Choroid plexus epithelial cell (primary cell): ENCODE measurements around the gene DPYD.

Experiments
- DNase-seq: peaks from one replicate; pipeline ENCODE4 v3.0.0-alpha.2; 2010; ENCODE audit warnings: low read depth
- H3K4me3 ChIP-seq: 2 replicates; pipeline ENCODE4 v1.5.1; 2011; ENCODE audit warnings: low read depth, mild to moderate bottlenecking, control low read depth, low read length, moderate library complexity
- TF ChIP-seq, protein P1 (sequence below): conservative IDR thresholded peaks from 2 replicates; pipeline ENCODE4 v1.5.1; 2011; ENCODE audit warnings: low read depth, mild to moderate bottlenecking, control low read depth, inconsistent platforms, low read length, moderate library complexity

The DPYD gene

DNA sequence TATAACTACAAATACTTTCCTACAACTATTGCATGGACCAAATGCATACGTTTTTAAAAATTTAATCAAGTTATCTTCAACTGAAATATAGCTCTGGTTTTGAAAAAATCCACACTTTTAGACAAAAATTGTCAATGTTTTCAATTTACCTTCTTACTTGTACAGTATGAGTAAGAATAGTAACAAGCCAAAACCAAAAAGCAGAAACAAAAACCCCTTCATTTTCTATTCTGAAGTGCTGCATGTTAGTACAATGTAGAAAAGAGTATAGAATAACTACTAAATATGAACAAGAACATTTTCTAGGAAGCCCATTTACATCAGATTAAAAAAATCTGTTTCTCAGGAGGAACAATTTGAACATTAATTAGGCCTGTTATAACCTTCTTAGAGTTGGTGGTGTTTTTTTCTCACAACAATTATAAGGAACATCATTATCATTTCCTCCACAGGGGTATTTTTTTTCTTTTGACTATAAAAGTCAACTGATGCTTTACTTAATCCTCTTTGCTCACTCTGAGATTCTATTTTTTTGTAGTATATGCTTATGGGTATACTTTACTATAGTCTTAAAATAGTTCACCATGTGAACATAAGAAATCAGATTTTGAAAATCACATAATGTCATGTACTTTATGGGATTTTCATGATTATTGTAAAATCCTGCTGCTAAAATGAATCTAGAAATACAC lies 723.9 kb downstream of the DPYD start:
- DNase-seq = no peak
- TF ChIP-seq, protein P1, sequence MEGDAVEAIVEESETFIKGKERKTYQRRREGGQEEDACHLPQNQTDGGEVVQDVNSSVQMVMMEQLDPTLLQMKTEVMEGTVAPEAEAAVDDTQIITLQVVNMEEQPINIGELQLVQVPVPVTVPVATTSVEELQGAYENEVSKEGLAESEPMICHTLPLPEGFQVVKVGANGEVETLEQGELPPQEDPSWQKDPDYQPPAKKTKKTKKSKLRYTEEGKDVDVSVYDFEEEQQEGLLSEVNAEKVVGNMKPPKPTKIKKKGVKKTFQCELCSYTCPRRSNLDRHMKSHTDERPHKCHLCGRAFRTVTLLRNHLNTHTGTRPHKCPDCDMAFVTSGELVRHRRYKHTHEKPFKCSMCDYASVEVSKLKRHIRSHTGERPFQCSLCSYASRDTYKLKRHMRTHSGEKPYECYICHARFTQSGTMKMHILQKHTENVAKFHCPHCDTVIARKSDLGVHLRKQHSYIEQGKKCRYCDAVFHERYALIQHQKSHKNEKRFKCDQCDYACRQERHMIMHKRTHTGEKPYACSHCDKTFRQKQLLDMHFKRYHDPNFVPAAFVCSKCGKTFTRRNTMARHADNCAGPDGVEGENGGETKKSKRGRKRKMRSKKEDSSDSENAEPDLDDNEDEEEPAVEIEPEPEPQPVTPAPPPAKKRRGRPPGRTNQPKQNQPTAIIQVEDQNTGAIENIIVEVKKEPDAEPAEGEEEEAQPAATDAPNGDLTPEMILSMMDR = no peak
- H3K4me3 ChIP-seq = no peak overlapping the region

DNA sequence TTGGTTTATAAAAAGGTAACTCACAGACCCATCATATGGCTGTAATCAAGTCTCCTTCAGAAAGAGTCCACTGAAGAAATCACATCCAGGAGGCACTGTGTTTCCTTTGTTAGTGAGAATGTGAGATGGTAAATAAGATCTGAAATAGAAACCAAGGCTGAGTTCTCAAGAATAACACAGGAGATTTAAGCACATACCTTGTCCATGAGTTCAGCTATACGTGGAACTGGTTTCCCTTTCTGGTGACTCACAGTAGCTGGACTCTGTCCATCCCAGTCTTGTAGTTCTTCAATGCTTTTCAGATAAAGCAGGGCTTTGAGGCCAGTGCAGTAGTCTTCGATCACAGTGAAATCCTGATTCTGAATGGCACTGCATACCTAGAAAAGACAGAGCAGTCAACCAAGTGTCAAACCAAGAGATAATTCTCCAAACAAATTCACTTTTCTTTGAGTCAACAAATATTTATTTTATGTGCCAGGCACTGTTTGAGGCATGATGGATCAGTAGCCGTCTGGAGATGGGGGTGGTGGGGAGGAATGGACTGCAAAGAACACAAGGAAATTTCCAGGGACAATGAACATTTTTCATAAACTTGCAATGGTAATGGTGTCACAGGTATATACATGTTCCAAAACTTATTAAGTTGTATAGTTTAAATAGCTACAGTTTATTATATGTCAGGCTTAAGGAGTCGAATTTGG lies 727.8 kb downstream of the DPYD start:
- no peak overlapping the region for H3K4me3 ChIP-seq
- DNase-seq = peak; percentile 98
- TF ChIP-seq, protein P1 = peak; percentile 46

DNA sequence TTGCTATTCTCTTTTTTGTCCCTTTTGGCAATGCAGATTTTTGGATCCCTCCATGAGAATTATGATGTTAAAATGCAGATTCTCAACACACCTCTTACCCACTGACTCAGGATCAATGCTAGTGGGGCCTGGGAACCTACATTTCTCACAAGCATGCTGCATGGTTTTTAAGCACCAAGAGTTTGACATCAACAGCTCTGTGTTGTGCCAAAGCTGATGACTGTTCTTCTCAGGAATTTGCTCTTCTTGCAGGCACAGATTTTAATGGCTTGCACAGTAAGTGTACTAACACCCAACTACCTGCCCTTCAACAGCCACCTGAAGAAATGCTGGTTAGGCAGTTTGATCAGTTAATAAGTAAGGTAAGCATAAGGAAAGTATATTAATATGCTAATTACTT lies 730.5 kb downstream of the DPYD start:
- peak; percentile 62 for DNase-seq
- H3K4me3 ChIP-seq = no peak overlapping the region
- TF ChIP-seq, protein P1 = no peak

DNA sequence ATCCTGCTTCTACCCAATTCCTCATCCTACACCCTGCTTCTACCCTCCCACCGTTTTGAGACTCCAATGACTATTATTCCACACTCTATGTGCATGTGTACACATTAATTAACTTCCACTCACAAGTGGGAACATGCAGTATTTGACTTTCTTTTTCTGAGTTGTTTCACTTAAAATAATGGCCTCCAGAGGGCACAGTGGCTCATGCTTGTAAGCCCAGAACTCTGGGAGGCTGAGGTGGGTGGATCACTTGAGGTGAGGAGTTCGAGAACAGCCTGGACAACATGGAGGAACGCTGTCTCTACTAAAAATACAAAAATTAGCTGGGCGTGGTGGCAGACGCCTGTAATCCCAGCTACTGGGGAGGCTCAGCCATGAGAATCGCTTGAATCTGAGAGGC lies 734.5 kb downstream of the DPYD start:
- DNase-seq = peak; percentile 33
- TF ChIP-seq, protein P1 = peak; percentile 45
- H3K4me3 ChIP-seq = no peak overlapping the region

DNA sequence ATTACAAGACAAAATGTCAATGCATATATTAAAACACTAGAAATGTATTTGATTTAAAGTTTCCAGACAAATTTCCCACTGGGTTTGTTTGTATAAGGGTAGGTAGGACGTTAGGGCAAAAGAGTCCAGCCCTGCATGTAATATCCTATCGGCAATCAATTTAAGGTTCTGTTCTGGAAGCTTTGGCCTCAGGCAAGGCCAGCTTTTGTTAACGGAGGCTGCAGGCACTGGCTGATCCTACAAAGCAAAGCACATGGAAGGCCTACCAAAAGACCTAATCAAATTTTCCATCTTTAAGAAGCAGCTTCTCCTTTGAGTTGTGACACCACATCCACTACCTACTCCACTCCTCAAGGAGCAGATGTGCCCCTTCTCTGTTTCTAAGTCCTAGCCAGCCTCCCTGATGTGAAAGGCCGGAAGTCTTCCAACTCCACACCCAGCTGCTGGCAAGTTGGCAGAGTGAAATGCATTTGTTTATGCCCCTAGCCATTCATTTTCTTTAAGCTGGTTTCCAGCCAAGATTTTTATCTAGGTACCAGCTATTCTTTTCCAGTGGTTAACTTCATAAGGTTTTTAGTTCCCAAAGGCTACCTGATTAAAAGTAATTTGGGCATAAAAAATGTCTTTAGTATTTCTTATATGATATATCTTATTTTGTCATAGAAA lies 746.7 kb downstream of the DPYD start:
- TF ChIP-seq, protein P1 = no peak
- no peak overlapping the region for H3K4me3 ChIP-seq
- DNase-seq = no peak

DNA sequence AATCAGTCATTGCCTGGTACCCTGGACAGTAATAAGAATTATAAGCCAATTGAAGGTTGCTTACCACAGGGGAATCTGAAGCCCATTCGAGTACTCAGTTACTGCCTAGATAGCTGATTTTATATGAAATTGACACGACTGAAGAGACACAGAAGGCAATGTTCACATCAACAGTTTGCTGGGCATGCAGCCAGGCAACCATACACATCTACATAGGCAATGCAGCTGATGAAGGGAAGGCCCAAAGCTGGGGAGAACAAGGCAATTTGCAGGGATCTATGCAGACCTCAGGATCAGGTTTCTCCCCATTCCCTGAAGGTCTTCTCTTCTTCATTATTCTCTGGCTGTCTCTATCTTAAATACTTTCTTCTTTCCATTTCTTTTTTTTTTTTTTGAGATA lies 750.5 kb downstream of the DPYD start:
- DNase-seq = no peak
- TF ChIP-seq, protein P1 = no peak
- H3K4me3 ChIP-seq = no peak overlapping the region
